GM21360 (cell line): Measurements from ENCODE around the gene GYG1.
"Not testable (repeated sequence)": the region's sequence is repeated elsewhere in the genome, so short reads cannot be mapped to it uniquely, and the experiment has no call there.

Experiments used
- ATAC-seq: cut with Tn5 transposase; IDR thresholded peaks from one replicate; pipeline ENCODE4 v1.9.1; 2021; ENCODE audit warnings: mild to moderate bottlenecking, moderate library complexity; ENCODE audit not compliant: unreplicated experiment

GYG1 gene

DNA sequence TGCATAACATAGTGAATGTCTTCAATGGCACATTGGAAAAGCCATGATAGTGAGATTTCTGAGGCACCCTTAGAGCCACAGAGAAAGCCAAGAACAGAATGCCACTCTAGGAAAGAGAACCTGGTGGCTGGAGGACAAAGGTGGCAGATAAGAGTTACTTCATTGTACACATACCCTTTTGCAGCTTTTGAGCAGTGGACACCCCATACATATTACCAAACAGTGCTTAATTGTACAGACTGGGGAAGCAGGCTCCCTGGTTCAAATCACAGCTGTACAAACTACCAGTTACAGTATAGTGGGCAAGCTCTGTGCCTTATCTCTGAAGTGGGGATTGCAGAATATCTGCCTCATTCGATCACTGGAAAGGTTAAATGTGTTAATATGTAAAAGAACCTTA lies 10.1 kb upstream of the GYG1 start:
- no peak for ATAC-seq

DNA sequence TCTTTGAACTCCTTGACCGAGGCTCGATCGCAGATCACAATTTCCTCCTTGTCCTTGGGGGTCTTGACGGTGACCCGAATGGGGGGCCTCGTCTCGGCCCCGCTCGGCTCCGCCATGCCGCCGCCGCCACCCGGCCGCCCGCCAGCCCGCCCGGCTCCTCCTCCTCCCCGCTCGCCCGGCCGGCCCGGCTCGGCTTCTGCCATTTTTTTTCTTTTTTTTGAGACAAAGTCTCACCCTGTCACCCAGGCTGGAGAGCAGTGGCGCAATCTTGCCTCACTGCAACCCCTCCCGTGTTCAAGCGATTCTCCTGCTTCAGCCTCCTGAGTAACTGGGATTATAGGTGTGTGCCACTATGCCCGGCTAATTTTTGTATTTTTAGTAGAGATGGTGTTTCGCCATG lies 3.8 kb upstream of the GYG1 start:
- ATAC-seq: not testable (repeated sequence)

DNA sequence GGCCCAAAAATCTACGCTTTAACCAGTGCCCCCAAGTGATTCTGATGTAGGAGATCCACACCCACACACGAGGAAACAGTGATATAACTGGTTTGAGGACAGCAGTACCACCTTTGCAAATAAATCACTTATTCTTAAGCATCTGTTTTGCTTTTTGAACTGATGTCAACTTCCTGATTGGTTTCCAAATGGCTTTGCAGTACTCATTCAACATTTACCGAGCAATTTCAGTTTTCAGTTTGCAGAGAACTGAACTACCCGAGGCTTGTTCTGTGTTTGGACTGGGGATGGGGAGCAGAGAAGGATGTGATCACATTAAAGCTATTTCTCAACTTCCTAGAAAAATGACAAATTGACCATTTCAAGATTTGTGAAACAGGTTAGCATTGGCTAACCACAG lies 1.1 kb upstream of the GYG1 start:
- ATAC-seq: no peak

DNA sequence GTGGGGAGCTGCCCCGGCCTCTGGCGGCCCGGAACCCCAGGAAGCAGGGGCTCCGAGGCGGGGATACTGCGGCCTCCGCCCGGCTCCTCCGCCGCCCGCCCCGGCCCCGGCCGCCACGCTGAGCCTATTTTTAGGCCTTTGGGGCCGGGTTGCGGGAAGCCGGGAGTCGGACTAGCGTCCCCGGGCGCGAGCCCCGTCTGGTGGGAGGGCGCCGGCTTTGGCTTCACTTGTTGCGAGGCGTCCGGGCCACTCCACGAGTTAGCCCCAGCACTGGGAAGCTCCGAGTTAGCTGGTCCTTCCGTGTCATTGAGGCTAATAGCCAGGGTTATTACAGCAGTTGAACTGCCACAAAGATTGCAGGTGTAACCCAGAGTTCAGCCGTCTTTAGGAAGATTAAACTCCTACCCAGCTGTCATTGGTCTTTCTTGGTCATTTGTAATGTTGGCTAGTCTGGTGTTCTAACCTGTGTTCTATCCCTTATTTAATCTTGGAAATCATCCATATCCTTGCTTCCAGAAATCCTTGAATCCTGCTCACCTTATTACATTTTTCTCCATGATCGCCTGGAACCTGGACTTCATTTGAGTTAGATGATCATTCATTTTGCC lies 791 bp downstream of the GYG1 start:
- peak; percentile 30 for ATAC-seq

DNA sequence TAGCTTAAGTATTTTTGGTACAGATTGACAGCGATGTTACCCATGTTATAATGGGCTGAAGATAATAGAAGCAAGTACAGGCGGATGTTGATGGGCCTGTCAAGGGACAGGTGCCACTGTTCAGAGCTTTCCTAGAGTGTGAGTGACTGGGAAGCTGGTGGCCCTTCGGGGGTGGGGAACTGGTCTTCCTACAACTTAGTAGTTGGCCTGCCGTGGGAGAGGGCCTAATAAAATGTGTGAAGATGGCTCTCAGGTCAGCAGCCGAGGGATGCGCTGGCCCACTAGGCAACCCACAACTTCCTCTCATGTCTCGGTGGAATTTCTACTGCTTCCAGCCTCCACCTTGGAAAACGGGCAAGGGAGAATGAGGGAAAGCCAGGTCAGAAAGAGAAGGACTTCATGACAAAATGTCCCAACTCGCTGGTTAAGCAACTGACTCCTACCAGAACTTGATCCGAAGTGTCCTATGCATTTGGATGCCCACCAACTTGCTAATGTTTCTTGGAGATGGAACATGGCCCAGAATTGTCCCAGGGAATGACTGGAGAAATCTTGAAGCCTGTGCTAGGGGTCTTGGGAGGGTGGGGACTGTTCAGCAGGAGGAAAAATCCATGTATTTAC lies 1.4 kb downstream of the GYG1 start:
- no peak for ATAC-seq

DNA sequence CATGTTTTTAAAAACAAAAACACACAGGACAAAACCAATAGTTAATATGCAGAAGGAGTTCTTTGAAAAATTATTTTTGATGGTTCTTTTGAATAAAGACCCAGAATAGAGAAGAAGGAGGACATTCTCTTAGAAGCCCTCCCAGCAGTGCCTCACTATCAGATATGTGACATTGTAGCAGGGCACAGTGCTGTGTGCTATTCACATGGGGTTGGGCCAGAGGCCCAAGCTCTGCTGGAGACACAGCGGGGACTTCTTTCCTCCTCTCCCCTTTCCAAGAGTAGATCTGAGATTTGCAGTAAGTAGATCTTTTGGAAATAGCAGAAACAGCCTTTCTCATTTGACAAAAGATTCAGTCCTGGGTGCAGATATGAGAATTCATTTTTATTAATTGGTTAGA lies 6.3 kb downstream of the GYG1 start:
- ATAC-seq: no peak

DNA sequence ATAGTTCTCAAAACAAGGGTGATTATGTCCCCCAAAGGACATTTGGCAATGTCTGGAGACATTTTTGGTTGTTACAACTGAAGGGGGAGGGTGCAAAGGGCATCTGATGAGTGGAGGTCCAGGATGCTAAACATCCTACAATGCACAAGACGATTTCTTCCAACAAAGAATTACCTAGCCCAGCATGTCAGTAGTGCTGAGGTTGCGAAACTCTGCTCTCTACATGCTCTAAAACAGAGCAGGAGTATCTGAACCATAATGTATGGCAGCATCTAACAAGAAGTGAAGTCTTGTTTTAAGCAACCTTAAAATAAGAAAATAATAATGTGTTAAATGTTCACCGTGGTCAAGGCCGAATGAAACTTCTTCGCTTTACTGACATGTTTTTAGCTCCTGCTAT lies 7.0 kb downstream of the GYG1 start:
- ATAC-seq: no peak

DNA sequence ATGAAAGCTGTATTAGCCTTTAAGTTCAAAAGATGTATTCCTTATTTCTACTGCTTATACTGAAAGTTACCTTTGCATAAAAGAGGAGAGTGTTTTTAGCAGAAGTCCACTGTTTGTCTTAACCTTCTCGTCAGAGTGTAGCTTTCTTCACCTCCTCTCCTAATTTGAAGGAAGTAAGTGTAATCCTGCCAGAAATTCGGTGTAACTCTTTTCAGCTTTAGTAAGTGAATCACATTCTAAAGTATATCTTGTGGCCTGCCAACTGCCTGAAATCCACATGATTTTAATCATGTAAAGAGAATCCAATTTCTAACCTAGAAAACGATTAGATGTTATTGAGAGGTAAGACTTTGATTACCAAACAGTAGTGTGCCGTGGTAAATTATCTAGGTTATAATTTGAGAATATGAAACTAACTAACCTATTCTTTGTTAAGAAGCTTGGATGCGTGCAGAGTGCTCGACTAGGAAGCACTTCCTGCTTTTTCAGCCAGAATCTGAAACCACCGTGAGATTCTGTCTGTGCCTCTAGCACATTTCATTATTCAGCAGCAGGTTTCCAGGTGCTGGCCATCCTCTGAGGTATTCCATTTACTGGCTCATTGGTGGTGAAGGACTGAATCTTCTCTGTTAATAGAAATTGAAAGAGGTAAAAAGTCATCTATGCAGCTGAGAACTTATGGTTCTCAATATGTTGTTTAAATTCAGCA lies 7.5 kb downstream of the GYG1 start:
- ATAC-seq: no peak

DNA sequence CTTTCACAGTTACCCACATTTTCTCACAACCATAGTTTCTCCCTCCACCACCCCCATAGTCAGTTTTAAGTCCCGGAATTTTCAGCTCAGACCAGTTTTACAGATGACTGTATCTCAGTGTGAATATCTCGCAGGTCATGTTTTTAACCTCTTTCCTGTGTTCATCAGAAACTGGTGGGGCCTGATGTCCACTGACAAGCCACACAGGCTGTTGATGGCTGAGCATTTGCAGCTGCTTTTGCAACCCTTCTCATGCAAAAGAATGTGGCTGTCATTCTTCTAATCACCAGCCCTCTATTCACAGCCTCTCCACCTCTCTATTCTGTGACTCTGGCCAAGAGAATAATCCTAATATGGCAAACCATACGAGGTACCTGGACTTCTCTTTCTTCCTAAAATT lies 8.5 kb downstream of the GYG1 start:
- no peak for ATAC-seq

DNA sequence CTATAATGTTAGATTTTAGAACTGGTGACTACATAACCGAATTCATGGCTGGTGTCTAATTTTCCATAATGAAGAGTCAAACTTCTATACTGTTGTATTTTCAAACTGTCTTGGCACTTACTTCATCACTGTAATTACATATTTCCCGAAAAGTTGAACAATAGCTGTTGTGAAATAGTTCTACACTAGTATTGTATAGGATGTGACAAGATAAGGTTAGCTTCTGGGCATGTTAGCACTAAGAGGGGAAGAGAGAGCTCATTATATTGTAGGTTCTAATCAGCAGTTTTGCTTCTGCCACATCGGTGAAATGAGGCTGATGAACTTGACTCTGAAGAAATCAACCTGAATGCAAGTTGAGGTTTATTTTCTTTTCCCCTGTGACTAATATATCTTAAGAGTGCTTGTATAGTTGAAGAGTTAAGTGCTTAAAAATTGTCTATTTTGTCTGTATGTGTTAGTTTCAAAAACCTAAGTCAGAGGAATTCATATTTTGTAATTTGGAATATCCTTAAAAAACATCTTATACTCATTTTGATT lies 8.9 kb downstream of the GYG1 start:
- ATAC-seq: no peak

DNA sequence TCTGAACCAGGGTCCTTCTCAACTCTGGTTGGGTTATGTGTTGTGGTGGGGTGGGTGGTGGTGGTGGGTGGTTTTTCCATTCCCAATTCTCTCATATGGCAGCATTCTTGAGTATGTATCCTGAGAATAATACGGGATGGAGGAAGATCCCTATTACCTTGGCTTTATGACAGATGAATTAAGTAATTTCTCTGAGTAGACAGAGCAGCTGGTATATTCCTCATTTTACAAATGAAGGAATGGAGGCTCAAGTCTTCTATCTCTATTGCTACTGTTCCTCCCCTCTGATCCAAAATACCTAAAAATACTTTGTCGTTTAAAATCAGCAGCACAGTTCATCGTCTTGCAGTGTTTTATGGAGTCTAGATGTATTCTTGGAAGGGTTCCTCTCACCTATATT lies 10.4 kb downstream of the GYG1 start:
- no peak for ATAC-seq

DNA sequence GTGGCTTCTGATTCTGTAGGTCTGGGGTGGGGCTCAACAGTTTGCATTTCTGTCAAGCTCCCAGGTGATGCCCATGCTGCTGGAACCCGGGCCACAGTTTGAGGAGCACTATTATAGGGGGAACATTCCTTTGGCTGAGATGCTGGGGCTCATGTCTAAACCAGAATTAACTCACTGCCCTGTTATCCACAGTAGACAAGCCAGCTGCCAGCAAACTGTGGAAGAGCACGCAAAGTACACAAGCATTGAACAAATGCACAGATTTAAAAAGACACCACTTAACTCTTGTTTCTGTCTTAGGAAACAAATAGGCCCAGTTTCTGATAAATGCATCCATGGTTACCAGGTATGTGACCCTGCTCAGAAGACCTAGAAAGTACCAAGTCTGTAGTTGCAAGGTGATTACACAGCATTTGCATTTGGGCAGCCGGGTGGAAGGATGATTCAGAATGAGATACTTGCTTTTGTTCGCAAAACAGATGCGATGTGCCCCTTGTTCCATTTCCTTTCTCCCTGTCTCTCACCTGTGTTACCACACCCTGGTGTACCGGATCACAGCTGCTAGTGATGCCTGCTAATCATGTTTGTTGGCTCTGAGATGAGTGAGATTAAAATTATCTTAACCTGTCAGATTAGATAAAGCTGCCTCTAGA lies 12.4 kb downstream of the GYG1 start:
- ATAC-seq: peak; percentile 86

DNA sequence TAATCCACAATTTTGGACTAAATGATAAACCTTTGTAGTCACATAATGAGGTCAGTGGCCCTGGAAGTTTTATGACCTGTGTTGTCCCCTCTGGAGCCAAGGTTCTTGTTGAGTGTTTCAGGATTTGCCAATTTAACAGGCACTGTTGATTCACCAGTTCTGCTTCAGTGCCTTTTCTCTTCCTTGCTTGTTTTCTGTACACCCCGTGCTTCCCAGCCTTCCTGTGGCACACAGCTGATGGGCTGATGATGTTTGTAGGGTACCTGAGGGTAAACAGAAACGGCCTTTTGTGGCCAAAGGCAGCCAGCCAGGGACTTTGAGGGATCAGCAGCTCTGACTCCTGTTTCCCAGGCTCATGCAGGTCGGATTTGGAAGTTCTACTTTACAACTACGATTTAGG lies 13.3 kb downstream of the GYG1 start:
- ATAC-seq: no peak

DNA sequence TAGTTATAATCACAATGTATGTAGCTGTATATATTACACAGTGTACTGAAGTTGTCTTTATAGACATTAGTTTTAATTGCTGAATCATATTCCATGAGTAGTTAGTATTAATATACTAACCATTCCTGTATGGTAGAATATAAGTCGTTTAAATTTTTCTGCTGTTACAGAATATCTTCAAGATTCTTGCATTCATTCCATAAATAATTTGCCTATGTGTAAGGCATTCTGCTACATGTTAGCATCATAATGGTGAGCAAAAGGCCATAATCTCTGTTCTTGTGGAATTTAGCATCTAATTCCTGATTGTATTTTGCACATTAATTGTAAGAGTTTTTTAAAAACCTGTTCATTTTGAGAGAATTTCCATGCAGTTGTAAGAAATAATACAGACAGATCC lies 14.1 kb downstream of the GYG1 start:
- ATAC-seq: no peak

DNA sequence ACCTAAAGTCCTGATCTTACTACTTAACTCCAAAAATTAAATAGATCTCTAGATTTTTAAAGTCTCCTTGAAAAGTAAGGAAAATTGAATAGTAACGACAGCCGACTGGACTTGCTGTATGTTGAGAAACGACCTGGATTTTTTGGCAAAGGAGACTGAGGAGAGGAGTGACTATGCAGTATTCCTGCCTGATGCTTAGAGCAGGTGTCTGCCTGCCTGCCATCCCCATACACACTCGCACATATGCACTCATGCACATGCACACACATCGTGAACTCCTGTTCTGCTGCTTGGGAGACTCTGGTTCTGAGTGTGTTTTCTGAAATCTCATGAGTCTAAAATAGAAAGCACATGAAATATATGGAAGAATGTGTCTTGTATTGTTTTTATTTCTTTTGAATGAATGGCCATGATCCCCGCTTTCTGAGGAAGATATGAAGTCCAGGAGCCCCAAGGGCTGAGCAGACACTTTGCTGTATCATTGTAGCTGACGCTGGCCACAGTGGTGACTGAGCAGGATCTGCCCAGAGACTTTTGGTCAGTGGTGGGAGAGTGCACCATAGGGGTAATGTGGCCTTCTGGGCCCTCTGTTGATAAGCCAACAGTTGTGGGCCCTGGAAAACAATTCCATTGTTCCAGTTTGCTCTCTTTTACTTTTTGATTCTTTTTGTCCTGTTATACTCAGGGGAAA lies 16.4 kb downstream of the GYG1 start:
- ATAC-seq: no peak

DNA sequence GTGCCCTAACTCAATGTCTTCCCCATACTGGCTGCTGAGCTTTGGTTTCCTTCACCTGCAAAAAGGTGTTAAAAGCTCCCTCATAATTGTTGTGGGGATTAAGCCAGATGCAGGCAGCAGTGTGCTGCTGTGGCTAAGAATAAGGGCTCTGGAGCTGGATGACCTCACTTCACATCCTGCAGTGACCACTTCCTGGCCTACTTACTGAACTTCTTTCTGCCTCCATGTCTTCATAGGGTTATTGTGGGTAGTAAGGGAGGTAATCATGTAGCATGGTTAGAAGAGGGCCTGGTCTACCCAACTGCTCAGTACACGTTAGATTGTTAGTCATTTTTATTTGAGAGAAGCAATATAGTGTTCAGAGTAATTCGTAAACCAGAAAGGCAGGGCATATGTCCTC lies 18.4 kb downstream of the GYG1 start:
- ATAC-seq: no peak

DNA sequence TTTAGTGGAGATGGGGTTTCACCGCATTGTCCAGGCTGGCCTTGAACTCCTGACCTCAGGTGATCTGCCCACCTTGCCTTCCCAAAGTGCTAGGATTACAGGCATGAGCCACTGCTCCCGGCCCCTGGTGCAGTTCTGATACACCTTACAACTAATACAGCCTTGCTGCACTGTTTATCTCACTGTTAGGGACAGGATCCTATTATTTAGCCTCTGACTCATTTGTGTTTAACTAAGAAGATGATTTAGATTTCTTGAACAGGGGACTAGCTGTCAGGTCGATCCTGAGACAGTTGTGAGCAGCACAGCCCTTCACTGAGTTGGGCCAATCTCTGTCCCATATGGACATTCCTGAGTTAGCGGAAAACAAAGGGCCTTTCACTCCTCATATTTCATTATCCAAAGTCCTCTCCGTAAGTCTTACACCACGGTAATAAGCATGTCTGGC lies 19.2 kb downstream of the GYG1 start:
- no peak for ATAC-seq

DNA sequence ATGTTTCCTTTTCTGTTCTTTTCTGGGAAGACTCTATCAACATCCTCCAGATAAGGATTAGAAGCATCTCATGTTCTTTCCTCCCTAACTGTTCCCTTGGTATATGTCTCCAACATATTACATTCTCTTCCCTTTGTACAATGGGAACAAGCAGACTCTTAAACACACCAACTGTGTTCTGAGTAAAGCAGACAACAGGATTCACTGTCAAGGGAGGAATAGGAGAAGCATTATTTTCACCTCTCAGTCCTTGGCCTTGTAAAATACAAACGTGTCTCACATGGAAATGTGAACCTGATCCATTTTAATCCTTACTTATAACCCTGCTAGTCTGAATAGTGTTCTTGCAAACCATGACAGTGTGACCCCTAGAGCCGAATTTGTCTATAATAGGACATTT lies 19.6 kb downstream of the GYG1 start:
- no peak for ATAC-seq

DNA sequence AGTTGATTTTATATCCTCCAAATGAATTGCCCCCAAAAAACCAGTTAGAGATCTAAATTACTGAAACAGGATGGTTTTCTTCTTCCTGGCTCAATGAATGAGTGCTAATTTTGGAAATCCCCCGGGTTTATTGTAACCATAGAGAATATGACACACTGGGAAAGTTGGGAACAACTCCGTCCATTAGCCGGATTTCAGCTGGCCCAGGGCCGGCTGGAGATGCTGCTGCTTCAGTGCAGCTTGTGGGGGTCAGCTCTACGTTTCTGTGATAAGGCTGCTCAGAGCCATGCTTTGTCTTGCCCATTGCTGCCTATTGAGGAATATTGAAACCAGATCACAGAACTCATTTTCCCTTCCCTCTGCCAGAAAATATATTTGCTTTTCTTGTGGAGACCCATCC lies 20.3 kb downstream of the GYG1 start:
- ATAC-seq: no peak

DNA sequence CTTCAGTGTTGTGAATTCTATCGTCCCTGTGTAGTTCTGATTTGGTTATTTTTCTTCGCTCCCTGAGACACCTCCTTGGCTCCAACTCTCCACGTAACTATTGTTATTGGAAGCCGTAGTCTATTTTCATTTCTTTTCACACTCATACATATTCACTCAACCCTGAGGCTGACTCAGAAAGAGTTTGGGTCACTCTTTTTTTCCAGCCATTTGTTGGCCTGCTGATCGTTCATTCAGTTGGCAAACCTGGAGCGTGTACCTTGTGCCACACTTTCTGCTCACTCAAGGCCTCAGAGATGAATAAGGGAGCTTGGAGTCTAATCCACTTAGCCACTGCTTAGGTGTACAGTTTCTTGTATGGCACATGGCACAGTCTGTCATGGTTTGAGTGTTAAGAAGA lies 22.4 kb downstream of the GYG1 start:
- no peak for ATAC-seq

DNA sequence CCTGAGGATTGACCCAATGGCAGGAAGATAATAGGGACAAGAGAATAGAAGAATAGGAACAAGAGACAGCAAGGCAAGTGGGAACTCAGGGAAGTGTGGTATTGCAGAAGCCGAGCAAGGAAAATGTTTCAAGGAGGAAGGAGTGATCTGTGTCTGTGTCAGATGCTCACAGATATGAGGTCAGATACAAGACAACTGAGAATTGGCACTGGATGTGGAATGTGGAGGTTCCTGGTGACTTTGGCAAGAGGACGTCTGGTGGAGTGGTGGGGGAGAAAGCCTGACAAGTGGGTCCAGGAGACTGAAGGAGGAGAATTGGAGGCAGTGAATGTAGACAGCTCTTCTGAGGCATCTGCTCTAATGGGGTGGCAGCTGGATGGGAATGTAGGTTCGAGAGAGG lies 24.1 kb downstream of the GYG1 start:
- no peak for ATAC-seq
